ENCODE data around the gene PLLP.

DNA sequence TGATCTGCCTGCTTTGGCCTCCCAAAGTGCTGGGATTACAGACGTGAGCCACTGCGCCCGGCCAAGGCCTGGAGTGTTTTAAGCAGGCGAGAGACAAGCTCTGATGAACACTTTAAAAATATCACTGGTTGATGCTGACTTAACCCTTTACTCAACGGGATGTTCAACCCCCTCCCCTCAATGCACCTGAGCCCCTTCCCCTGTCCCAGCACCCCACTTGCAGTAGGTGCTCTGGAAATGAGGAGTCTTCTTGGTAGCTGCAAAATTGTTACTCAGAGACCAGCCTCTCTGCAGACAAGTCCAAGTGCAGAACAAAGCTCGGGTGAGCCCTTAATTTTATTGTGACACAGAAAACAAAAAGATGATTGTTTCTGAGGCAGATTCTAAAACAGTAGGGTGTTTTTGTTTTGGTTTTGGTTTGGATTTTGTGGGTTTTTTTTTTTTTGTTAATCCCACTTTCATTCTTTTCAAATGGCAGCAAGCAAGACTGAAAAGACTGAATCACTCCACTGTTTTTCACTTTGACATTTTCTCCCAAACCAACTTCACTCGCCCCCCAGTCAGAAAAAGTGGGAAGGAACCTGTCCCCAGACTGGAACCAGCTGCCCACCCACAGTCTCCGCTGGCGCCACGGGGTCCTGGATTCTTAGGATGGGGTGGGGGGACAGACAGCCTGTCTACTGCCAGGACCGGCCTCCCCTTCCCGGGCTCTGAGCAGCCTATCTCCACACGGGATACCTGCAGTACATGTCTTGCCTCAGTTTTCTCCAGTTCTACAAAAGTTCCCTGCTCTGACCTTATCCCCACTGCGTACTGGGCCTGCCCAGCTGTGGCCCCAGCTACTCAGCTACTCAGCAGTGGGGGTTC is 5.2 kb upstream of the PLLP start:
- TF ChIP-seq, protein P1, sequence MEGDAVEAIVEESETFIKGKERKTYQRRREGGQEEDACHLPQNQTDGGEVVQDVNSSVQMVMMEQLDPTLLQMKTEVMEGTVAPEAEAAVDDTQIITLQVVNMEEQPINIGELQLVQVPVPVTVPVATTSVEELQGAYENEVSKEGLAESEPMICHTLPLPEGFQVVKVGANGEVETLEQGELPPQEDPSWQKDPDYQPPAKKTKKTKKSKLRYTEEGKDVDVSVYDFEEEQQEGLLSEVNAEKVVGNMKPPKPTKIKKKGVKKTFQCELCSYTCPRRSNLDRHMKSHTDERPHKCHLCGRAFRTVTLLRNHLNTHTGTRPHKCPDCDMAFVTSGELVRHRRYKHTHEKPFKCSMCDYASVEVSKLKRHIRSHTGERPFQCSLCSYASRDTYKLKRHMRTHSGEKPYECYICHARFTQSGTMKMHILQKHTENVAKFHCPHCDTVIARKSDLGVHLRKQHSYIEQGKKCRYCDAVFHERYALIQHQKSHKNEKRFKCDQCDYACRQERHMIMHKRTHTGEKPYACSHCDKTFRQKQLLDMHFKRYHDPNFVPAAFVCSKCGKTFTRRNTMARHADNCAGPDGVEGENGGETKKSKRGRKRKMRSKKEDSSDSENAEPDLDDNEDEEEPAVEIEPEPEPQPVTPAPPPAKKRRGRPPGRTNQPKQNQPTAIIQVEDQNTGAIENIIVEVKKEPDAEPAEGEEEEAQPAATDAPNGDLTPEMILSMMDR (IDR thresholded peaks at IDR 0.05): no peak
- no peak for TF ChIP-seq POLR2A (IDR thresholded peaks at IDR 0.05)

Measured in lower leg skin (tissue), 3 donors.